GM21447 (cell line): ENCODE measurements around the gene OR13C2.

Experiments used
- ATAC-seq: cut with Tn5 transposase; IDR thresholded peaks from one replicate; pipeline ENCODE4 v1.9.1; 2021; ENCODE audit not compliant: unreplicated experiment

Gene OR13C2

GRCh38 chr9:104555521-104555920 lies 49.9 kb downstream of the OR13C2 start:
- no peak for ATAC-seq
